IPS-NIHi11 (cell line): ENCODE data around the gene PHF20.
"Not testable (repeated sequence)": the region's sequence is repeated elsewhere in the genome, so short reads cannot be mapped to it uniquely, and the experiment has no call there.

ENCODE experiments used
- DNase-seq: peaks from one replicate; pipeline ENCODE4 v3.0.0; 2012; ENCODE audit warnings: mixed read lengths, low spot score

The PHF20 gene

DNA sequence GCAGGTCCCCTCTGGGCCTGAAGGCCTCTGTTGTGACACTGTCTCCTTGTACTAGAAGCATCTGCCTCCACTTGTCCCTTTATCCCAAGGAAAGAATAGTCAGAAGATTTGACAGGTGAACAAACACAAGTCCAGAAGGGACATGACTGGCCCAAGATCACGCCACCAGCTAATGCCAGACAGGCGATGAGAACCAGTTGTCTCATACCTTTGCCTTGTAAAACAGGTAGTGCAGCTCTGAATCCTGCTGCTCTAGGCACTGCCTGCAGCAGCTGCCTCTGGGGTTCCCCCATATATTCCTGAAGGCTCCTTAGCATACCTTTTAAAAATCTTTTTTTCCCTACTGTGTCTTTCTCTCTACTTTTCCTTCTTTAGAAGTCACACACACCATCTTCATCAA is 157.5 kb downstream of the PHF20 start:
- DNase-seq, result no peak

DNA sequence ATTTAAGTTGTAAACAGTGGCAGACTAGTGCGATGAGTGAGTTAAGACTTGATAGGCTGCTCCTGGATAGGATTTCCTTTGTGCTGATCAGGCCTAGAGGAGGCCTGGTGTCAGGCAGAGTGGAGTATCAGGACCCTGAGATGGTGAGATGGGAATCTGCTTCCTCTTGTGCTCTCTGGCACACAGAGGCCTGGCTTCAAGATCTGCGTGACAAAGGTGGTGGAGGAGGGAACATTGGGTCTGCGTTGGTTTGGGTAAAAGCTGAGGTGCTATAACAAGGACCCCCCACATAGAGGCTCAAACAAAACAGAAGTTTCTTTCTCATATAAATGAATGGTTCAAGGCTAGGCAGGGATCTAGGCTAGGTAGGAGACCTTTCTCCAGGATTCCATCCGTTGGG is 162.2 kb downstream of the PHF20 start:
- no peak for DNase-seq

DNA sequence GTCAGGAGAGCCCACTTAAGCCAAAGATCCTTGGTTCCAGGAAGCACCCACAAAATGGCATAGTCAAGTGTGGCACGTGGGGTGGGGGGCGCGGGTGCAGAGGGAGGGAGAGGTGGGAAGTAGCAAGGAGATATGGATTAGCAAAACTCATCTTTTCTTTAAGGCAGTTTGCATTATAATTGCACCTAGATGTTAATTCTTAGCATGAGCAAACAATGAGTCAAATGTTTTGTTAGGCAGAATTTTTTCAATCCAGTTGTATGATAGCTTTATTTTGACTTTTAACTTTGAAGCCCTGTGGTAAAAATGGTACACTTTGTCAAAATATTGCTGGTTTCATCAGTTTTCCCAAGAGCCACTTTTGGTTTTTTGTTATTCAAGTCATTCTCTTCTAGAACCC is 167.4 kb downstream of the PHF20 start:
- DNase-seq, result no peak

- DNase-seq, result no peak
Measured at GRCh38 chr20:35941620-35942019, 169.8 kb downstream of the PHF20 start.

- DNase-seq, result no peak
Measured at GRCh38 chr20:35942243-35942642, 170.4 kb downstream of the PHF20 start.

GRCh38 chr20:35947489-35947888 is 175.7 kb downstream of the PHF20 start:
- peak; percentile 78 for DNase-seq

DNA sequence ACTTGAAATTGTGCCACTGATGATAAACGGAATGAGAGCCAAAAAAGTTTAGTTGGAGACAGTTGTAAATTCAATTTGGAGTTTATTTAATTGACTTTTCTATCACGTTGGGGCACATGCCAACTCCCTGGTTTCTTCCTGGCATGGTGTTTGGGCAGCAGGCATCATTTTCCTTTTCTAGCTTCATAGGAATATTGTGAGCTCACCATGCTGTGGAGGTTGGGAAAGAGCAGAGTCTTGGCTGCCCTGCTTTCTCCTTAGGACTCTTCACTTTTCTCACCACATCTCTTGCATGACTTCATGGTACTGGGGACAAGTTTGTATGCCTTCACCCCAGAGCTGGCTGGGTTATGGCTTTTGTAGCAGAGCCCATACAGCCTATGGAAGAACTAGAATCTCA is 176.1 kb downstream of the PHF20 start:
- no peak for DNase-seq

DNA sequence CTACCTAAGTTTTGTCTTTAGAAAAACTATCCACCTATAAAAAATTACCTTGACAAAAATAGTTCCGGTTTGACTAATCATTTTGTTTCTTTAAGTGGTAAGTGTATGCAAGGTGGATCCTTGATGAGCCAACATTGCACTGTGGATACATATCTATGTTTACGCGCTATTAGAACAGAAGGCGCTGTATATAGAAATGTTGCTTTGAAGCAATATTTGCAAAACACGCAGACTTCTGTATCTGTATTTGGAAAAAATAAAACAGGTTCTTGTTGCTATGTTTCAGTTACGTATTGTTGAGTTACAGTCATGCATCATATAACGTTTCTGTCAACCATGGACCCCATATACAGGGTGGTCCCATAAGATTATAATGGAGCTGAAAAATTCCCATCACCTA is 178.3 kb downstream of the PHF20 start:
- no peak for DNase-seq

DNA sequence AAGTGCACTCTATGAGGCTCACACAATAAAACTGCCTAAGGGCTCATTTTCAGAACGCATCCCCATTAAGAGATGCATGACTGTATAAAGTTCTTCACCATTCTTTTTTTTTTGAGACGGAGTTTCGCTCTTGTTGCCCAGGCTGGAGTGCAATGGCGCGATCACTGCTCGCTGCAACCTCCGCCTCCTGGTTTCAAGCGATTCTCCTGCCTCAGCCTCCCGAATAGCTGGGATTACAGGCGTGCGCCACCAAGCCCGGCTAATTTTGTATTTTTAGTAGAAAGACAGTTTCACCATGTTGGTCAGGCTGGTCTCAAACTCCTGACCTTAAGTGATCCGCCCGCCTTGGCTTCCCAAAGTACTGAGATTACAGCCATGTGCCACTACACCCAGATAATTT is 180.3 kb downstream of the PHF20 start:
- not testable (repeated sequence) for DNase-seq

- no peak for DNase-seq
Measured at GRCh38 chr20:35952480-35953386, 180.9 kb downstream of the PHF20 start.

GRCh38 chr20:35953387-35954199 is 181.8 kb downstream of the PHF20 start:
- DNase-seq, result peak; percentile 42

DNA sequence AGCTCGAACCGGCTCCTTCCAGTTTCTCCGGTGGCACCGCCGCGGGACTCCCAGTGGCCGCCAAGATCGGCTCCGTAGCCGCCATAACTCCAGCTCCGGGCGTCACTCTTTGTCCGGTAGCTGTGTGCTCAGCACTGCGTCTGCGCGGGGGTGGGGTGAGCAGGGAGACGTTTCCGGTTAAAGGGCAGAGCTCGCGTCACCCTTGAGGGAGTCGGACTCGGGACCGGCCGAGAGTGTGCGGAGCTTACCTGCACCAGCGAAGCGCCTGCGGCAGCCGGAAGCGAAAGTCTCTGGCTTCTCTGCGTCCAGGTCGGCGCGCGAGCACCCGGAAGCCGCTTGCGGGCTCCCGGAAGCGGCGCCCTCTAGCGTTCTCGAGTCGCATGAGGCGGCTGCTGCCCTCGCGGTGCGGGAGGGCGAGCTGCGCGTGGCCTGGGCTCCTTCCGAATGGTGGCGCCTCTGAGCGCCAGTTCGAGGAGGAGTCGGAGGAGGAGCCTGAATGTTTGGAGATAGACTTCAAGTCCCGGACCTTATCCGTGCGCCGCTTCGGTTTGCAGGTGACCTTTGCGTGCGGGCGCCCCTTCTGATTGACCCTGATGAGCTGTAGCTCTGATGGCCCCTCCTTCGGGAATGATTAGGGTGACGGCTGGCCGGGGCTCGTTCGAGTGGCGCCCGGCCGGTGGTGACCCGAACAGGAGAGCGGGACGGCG is 182.5 kb downstream of the PHF20 start, which contains the start of gene SCAND1:
Gene SCAND1 (minus strand): TSS at position 303 of the 707 bp plus-strand sequence. CDS start 218 bp downstream, at position 85.
- peak; percentile 99 for DNase-seq

- DNase-seq, result no peak
Measured at GRCh38 chr20:35954907-35955251, 183.1 kb downstream of the PHF20 start.

DNA sequence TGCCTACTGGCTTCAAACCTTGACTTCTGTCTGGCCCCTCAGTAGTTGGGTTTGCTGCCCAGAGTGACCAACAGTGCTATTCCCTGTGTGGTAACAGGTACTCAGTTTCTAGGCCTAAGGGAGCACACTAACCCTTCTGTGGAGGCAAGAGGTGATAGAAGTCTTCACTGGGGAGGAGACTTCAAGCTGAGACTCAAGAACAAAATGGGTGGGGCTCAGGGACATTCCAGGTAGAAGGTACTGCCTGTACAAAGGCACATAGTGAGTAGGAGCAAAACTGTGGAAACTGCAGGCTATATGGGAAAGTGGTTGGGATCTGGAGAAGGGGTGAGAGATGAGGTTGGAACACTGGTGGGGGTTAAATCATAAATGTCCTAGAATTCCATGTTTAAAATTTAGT is 184.8 kb downstream of the PHF20 start:
- DNase-seq, result no peak

GRCh38 chr20:35959291-35959690 is 187.5 kb downstream of the PHF20 start:
- not testable (repeated sequence) for DNase-seq

DNA sequence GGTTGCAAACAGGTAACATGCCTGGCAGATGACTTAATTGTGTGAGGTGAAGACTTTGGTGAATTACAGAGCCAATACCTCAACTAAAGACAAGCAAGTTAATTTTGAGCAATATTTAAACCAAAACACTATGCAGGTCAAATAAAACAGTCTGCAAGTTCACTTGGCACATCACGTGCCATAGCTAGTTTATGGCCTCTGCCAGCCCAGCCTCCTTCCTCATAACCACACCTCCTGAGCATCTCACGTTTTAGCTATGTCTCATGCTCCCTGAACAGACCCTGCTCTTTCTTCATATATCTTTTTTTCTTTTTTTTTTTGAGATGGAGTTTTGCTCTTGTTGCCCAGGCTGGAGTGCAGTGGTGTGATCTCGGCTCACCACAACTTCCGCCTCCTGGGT is 192.1 kb downstream of the PHF20 start:
- no peak for DNase-seq

- no peak for DNase-seq
Measured at GRCh38 chr20:35967979-35968640, 196.3 kb downstream of the PHF20 start, which contains the start of gene CNBD2. Gene CNBD2 (plus strand): TSS chr20:35968590. CDS start chr20:35968763, 173 bp downstream.

- DNase-seq, result no peak
Measured at GRCh38 chr20:35968930-35969329, 197.1 kb downstream of the PHF20 start.

DNA sequence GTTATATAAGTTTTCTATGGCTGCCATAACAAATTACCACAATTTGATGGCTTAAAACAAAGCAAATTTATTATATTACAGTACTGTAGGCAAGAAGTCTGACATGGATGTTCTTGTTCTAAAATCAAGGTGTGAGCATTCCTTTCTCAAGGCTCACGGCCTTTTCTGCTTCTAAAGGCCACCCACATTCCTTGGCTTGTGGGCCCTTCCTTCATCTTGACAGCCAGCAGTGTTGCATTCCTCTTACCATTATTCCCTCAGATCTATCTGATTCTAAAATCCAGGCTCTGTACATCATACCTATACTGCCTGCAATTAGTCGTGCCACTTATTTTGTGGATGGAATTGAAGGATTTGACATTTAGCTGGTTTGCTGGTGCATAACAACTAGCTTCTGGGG is 200.2 kb downstream of the PHF20 start:
- DNase-seq, result no peak

GRCh38 chr20:35972462-35972861 is 200.6 kb downstream of the PHF20 start:
- DNase-seq, result no peak

GRCh38 chr20:35974256-35974655 is 202.4 kb downstream of the PHF20 start:
- DNase-seq, result no peak
